ENCODE data around the gene TMEM186. TPM values are rescaled to one million over a fixed set of nuclear protein-coding genes. Genes with fewer than 3 reads are reported as not detected.

Gene TMEM186
- total and polyA plus RNA-seq, 2 donors (not counting 1 experiment from before 2014, with no cell fraction given), result 5.8 to 16.7 TPM

DNA sequence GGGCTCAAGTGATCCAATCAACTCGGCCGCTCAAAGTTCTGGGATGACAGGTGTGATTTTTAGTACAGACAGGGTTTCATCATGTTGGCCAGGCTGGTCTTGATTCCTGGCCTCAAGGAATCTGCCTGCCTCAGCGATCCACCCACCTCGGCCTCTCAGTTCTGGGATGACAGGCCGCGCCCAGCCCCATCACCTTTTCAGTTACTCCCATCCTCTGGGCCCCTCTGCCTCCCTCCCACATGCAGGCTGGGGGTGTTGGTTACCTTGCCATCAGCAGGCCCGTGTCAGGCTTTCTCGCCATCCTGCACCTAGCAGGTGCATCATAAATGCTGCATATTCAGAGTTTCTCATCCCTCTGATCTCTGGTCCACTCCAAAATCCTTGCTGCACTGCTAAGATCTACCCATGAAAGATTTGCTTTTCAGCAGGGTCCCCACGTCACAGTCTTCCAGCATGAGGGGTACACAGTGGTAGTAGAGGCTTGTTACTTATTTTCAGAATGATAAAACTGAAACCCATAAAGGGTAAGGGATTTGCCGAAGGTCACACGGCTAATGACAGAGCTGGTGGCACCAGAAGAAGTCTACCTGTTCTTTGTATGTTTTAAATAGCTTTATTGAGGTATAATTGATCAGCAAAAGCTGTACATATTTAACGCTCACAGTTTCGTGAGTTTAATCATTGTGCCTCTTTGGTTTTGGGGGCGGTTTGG is 16.8 kb upstream of the TMEM186 start:
- DNase-seq, result no peak
- no peak overlapping the region for H3K9ac ChIP-seq (ENCODE audit: low read length)
- no peaks in the 10 kb centered on the region for H3K27me3 Mint-ChIP-seq
- no peak overlapping the region for H2AFZ ChIP-seq (ENCODE audit: insufficient read depth, low read depth, low read length, poor library complexity, severe bottlenecking)
- no peak overlapping the region for H3K27ac ChIP-seq (ENCODE audit: low read length in 2 of 2)
- no peak for ATAC-seq (ENCODE audit: low read depth)
- peaks cover 5% of the 10 kb centered on the region for H4K20me1 ChIP-seq (ENCODE audit: control insufficient read depth, insufficient read depth, low read length, poor library complexity, severe bottlenecking)
- H3K4me3 Mint-ChIP-seq, result no peak overlapping the region
- TF ChIP-seq EZH2 (IDR thresholded peaks at IDR 0.05; ENCODE audit: borderline replicate concordance, insufficient read depth, low read depth, low read length, poor library complexity, severe bottlenecking), result no peak
- TF ChIP-seq, protein P1, sequence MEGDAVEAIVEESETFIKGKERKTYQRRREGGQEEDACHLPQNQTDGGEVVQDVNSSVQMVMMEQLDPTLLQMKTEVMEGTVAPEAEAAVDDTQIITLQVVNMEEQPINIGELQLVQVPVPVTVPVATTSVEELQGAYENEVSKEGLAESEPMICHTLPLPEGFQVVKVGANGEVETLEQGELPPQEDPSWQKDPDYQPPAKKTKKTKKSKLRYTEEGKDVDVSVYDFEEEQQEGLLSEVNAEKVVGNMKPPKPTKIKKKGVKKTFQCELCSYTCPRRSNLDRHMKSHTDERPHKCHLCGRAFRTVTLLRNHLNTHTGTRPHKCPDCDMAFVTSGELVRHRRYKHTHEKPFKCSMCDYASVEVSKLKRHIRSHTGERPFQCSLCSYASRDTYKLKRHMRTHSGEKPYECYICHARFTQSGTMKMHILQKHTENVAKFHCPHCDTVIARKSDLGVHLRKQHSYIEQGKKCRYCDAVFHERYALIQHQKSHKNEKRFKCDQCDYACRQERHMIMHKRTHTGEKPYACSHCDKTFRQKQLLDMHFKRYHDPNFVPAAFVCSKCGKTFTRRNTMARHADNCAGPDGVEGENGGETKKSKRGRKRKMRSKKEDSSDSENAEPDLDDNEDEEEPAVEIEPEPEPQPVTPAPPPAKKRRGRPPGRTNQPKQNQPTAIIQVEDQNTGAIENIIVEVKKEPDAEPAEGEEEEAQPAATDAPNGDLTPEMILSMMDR (IDR thresholded peaks at IDR 0.05), result no peak
- no peak overlapping the region for H3K27ac Mint-ChIP-seq
- peaks cover 13% of the 10 kb centered on the region for H3K4me1 Mint-ChIP-seq
- peaks cover 7 to 79% of the 10 kb centered on the region in 2 experiments for H3K36me3 ChIP-seq (replicated peaks in 1 of 2; ENCODE audit: control extremely low read depth in 1 of 2, control insufficient read depth in 1 of 2, extremely low read depth in 1 of 2, insufficient read depth in 2 of 2, low read length in 1 of 2)
- peaks cover 7 to 8% of the 10 kb centered on the region in 2 donors for H3K4me1 ChIP-seq (ENCODE audit: control insufficient read depth in 2 of 2, insufficient read depth in 2 of 2, low read length in 2 of 2)
- 84% methylated on average over 10 of the region's 14 CpGs for WGBS (ENCODE audit: insufficient coverage)
- no peak overlapping the region for H3K4me3 ChIP-seq (ENCODE audit: control extremely low read depth in 1 of 5, extremely low read depth in 1 of 5, insufficient read depth in 1 of 5, low read depth in 2 of 5, low read length in 4 of 5)
- CTCF ChIA-PET, result no interaction called here
- no peak overlapping the region for H3K4me2 ChIP-seq (replicated peaks; ENCODE audit: low read depth, low read length, poor library complexity, severe bottlenecking)
- H3K9me3 ChIP-seq (ENCODE audit: control extremely low read depth in 1 of 3, control insufficient read depth in 2 of 3, insufficient read depth in 1 of 3, low read length in 2 of 3), result no peaks in the 10 kb centered on the region
- H3K79me2 ChIP-seq (ENCODE audit: control insufficient read depth, insufficient read depth, low read length), result peaks cover 12% of the 10 kb centered on the region
- no peaks in the 10 kb centered on the region for H3K27me3 ChIP-seq (replicated peaks in 1 of 4; ENCODE audit: control extremely low read depth in 1 of 4, control insufficient read depth in 3 of 4, insufficient read depth in 4 of 4, low read length in 3 of 4)
- H3K9me3 Mint-ChIP-seq (ENCODE audit: insufficient read depth), result no peaks in the 10 kb centered on the region
- intact Hi-C loops (cut with micrococcal nuclease), result no loop called here
- POLR2A ChIA-PET, result no interaction called here

DNA sequence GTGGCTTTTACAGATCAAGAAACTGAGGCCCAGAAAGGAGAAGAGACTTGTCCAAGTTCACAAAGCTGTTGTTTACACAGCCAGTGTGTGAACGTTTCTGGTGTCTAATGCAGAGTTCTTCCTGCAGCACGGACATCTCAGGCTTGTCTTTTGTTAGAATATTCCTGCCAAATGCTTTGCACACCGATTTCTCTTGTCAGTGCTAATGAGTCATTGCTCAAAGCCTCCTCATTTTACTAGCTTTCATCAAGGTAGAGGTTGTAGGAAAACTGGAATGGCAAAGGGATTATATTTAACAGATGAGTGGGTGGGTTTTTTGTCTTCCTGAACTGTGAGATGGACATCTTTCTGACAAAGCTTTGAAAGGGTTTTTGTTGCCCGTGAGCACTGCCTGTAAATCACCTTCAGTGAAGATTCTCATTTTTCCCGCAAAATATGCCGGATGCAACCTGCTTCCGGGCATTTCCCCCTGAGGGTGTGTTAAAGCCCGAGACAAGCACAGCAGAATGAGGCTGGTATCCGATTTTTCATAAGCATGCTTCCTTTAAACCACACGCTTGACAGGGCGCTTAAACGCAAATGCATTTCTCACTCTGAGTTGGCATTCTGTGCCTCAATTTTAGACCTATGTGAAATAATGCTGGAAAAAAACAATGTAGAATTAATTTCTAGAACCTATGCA is 14.9 kb upstream of the TMEM186 start:
- ATAC-seq (ENCODE audit: low read depth) (no peak), DNase-seq (no peak)
- Histone ChIP-seq H3K9ac (ENCODE audit: low read length) (no peak overlapping the region), H3K36me3 (replicated peaks in 1 of 2; ENCODE audit: control extremely low read depth in 1 of 2, control insufficient read depth in 1 of 2, extremely low read depth in 1 of 2, insufficient read depth in 2 of 2, low read length in 1 of 2) (peaks cover 1 to 90% of the 10 kb centered on the region in 2 experiments), H4K20me1 (ENCODE audit: control insufficient read depth, insufficient read depth, low read length, poor library complexity, severe bottlenecking) (peaks cover 5% of the 10 kb centered on the region), H3K4me3 (ENCODE audit: control extremely low read depth in 1 of 5, extremely low read depth in 1 of 5, insufficient read depth in 1 of 5, low read depth in 2 of 5, low read length in 4 of 5) (no peak overlapping the region), H3K4me2 (replicated peaks; ENCODE audit: low read depth, low read length, poor library complexity, severe bottlenecking) (no peak overlapping the region), H3K79me2 (ENCODE audit: control insufficient read depth, insufficient read depth, low read length) (peaks cover 8% of the 10 kb centered on the region), H3K4me1 (ENCODE audit: control insufficient read depth in 2 of 2, insufficient read depth in 2 of 2, low read length in 2 of 2) (no peaks in the 10 kb centered on the region), H3K27me3 (replicated peaks in 1 of 4; ENCODE audit: control extremely low read depth in 1 of 4, control insufficient read depth in 3 of 4, insufficient read depth in 4 of 4, low read length in 3 of 4) (no peaks in the 10 kb centered on the region), H2AFZ (ENCODE audit: insufficient read depth, low read depth, low read length, poor library complexity, severe bottlenecking) (no peak overlapping the region), H3K27ac (ENCODE audit: low read length in 2 of 2) (no peak overlapping the region), H3K9me3 (ENCODE audit: control extremely low read depth in 1 of 3, control insufficient read depth in 2 of 3, insufficient read depth in 1 of 3, low read length in 2 of 3) (no peaks in the 10 kb centered on the region)
- Mint-ChIP-seq H3K4me1 (peaks cover 2% of the 10 kb centered on the region), H3K9me3 (ENCODE audit: insufficient read depth) (no peaks in the 10 kb centered on the region), H3K27me3 (no peaks in the 10 kb centered on the region), H3K27ac (no peak overlapping the region), H3K4me3 (no peak overlapping the region)
- ChIA-PET POLR2A (no interaction called here), CTCF (no interaction called here)
- TF ChIP-seq EZH2 (IDR thresholded peaks at IDR 0.05; ENCODE audit: borderline replicate concordance, insufficient read depth, low read depth, low read length, poor library complexity, severe bottlenecking), result no peak
- TF ChIP-seq, protein P1 (IDR thresholded peaks at IDR 0.05), result no peak
- WGBS (ENCODE audit: insufficient coverage), result 90% methylated on average over 7 of the region's 12 CpGs
- intact Hi-C loops (cut with micrococcal nuclease), result no loop called here

Measured in B cell (primary cell).